AG20443 (cell line): ENCODE data around the gene MVB12A.

Experiments
- DNase-seq: peaks from one replicate; pipeline ENCODE4 v3.0.0; 2012; ENCODE audit warnings: low spot score, mixed read lengths

The MVB12A gene

DNA sequence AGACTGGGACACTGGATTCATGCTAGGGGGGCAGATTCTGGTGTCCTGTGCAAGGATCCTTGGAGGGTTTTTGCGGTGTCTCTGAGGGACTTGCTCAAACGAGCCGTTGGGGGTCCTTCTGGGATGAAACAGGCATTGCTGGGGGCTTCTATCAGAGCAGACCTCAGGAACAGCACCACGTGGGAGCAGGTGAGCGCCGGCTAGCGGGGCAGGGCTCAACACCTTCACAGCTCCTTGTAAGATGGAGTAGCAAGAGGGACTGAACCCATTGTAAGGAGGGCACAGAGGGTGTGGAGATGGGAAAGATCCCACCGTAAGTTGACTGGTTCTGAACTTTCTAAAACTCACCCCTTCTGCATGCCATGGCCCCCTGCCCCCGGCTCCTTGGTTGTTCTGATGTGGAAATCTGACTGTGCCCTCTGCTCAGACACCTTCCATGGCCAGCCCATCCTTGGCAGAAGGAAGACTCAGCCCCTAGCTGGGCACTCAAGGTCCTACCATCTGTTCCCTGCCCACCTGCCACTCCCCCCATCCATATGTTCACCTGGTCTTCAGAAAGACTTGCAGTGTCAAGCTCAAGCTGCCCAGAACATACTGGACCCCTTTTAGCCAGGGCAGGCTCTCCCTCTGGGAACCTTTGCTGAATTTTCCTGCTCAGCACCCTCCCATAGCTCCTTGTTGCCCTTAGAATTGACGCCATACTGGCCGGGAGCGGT lies 51.7 kb downstream of the MVB12A start:
- DNase-seq, result no peak

DNA sequence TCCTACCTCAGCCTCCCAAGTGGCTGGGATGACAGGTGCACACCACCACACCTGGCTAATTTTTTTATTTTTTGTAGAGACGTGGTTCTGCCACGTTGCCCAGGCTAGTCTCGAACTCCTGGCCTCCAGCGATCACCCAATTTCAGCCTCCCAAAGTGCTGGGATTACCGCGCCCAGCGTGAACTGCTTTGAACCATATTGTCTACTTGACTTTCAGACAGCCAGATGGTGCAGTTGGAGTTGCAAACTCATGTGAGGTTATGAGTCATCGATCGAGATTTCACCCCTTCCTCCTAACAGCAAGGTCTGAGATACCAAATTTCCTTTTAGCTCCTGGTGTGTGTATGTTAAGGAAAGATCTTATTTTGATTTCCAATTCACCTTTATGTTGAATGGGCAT lies 53.2 kb downstream of the MVB12A start:
- peak; percentile 34 for DNase-seq
